Neural cell (in vitro differentiated cells): ENCODE results near the gene NSUN4. TPM values are rescaled to one million over a fixed set of nuclear protein-coding genes. Genes with fewer than 3 reads are reported as not detected.

Experiments
- H2AFZ ChIP-seq: fragments of 200-600, 300-800 bp; sonication (generic), shearing (Covaris generic); 2 replicates; pipeline ENCODE4 v1.6.0; 2014; ENCODE audit warnings: low read depth, mild to moderate bottlenecking, antibody characterized with exemption, low read length, moderate library complexity
- H3F3A ChIP-seq: fragments of 200-600 bp; shearing (Covaris generic); 2 replicates; pipeline ENCODE4 v1.6.1; 2016; ENCODE audit warnings: mild to moderate bottlenecking, moderate library complexity, mixed read lengths, antibody characterized with exemption, low read length; ENCODE audit not compliant: insufficient read depth, poor library complexity, severe bottlenecking
- H3K27ac ChIP-seq: fragments of 200-600, 300-800 bp; sonication (generic), shearing (Covaris generic); 2 replicates; pipeline ENCODE4 v1.5.1; 2014; ENCODE audit warnings: mild to moderate bottlenecking, low read length, moderate library complexity
- H3K27me3 ChIP-seq: fragments of 300-800, 200-600 bp; sonication (generic), shearing (Covaris generic); 2 replicates; pipeline ENCODE4 v1.6.0; 2014; ENCODE audit warnings: mild to moderate bottlenecking, low read depth, low read length, moderate library complexity; ENCODE audit not compliant: insufficient read depth
- H3K36me3 ChIP-seq: fragments of 300-800, 200-600 bp; sonication (generic), shearing (Covaris generic); 2 replicates; pipeline ENCODE4 v1.5.1; 2014; ENCODE audit warnings: mild to moderate bottlenecking, antibody characterized with exemption, low read length, moderate library complexity; ENCODE audit not compliant: insufficient read depth
- H3K4me2 ChIP-seq: fragments of 300-800, 200-600 bp; sonication (generic), shearing (Covaris generic); 2 replicates; pipeline ENCODE4 v1.6.0; 2014; ENCODE audit warnings: mild to moderate bottlenecking, low read length
- H3K4me3 ChIP-seq: fragments of 300-800, 200-600 bp; sonication (generic), shearing (Covaris generic); 2 replicates; pipeline ENCODE4 v1.5.1; 2014; ENCODE audit warnings: mild to moderate bottlenecking, low read length, moderate library complexity
- H3K79me2 ChIP-seq: fragments of 200-600 bp; shearing (Covaris generic); replicated peaks from 2 replicates; pipeline ENCODE4 v1.6.0; 2014; ENCODE audit warnings: mild to moderate bottlenecking, low read length, moderate library complexity; ENCODE audit not compliant: insufficient read depth
- H3K9ac ChIP-seq: fragments of 300-800, 200-600 bp; sonication (generic), shearing (Covaris generic); 2 replicates; pipeline ENCODE4 v1.6.1; 2016; ENCODE audit warnings: mild to moderate bottlenecking, low read length, mixed read lengths
- H3K9me2 ChIP-seq: fragments of 200-600 bp; shearing (Covaris generic); 2 replicates; pipeline ENCODE4 v1.6.1; 2016; ENCODE audit warnings: mild to moderate bottlenecking, low read length, mixed read lengths; ENCODE audit not compliant: insufficient read depth
- H3K9me3 ChIP-seq: fragments of 200-600, 300-800 bp; sonication (generic), shearing (Covaris generic); 2 replicates; pipeline ENCODE4 v1.6.1; 2016; ENCODE audit warnings: mild to moderate bottlenecking, mixed run types, low read length, moderate library complexity, mixed read lengths
- H4K20me1 ChIP-seq: fragments of 200-600 bp; shearing (Covaris generic); 2 replicates; pipeline ENCODE4 v1.6.1; 2016; ENCODE audit warnings: mild to moderate bottlenecking, mixed run types; ENCODE audit not compliant: insufficient read depth
- CTCF ChIP-seq: fragments of 450-650 bp; IDR thresholded peaks from 2 replicates; pipeline ENCODE4 v1.5.1; 2014; ENCODE audit warnings: antibody characterized with exemption, mild to moderate bottlenecking, moderate library complexity; ENCODE audit not compliant: poor library complexity, severe bottlenecking
- EP300 ChIP-seq: fragments of 450-650 bp; conservative IDR thresholded peaks from 2 replicates; pipeline ENCODE4 v1.6.1; 2014; ENCODE audit warnings: antibody characterized with exemption, mild to moderate bottlenecking, moderate library complexity; ENCODE audit not compliant: poor library complexity, severe bottlenecking
- EZH2 ChIP-seq: fragments of 200-600, 300-800 bp; shearing (Covaris generic), sonication (generic); IDR thresholded peaks from 2 replicates; pipeline ENCODE4 v1.6.1; 2014; ENCODE audit warnings: antibody characterized with exemption, low read length, borderline replicate concordance, mild to moderate bottlenecking; ENCODE audit not compliant: insufficient read depth, poor library complexity, severe bottlenecking
- MXI1 ChIP-seq: fragments of 450-650 bp; conservative IDR thresholded peaks from 2 replicates; pipeline ENCODE4 v1.6.1; 2014; ENCODE audit warnings: antibody characterized with exemption, mild to moderate bottlenecking; ENCODE audit not compliant: poor library complexity, severe bottlenecking
- POLR2AphosphoS5 ChIP-seq: IDR thresholded peaks from 2 replicates; pipeline ENCODE4 v1.6.1; 2012
- RAD21 ChIP-seq: fragments of 450-650 bp; conservative IDR thresholded peaks from 2 replicates; pipeline ENCODE4 v1.6.1; 2014; ENCODE audit warnings: antibody characterized with exemption, mild to moderate bottlenecking, moderate library complexity
- REST ChIP-seq: IDR thresholded peaks from 2 replicates; pipeline ENCODE4 v1.6.1; 2012; ENCODE audit warnings: borderline replicate concordance
- SMC3 ChIP-seq: fragments of 450-650 bp; conservative IDR thresholded peaks from 2 replicates; pipeline ENCODE4 v1.6.1; 2014; ENCODE audit warnings: antibody characterized with exemption, mild to moderate bottlenecking, moderate library complexity; ENCODE audit not compliant: poor library complexity
- TAF1 ChIP-seq: IDR thresholded peaks from 2 replicates; pipeline ENCODE4 v1.6.1; 2012; ENCODE audit warnings: low read depth
- polyA plus RNA-seq: library from polyadenylated mRNA; depleted of rRNA; stranded (reverse); fragments of >200 nt; gene quantifications from 2 replicates; pipeline ENCODE4 v1.2.3, GENCODE V29; 2014

The NSUN4 gene
- polyA plus RNA-seq, 1 donor from 2014 or later = 8.7 TPM

DNA sequence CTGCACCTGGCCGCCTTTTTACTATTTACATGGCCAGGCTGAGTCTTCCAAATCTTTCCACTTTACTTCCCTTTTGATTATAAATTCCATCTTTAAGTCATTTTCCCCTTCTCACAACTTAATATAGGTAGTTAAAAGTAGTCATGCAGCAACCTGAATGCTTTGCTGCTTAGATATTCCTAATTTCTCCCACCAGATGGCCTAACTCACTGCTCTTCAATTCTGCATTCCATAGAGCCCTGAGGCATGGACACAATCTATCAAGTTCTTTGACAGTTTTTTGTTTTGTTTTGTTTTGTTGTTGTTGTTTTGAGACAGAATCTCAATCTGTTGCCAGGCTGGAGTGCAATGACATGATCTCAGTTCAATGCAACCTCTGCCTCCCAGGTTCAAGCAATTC lies 31.8 kb downstream of the NSUN4 start:
- Histone ChIP-seq H2AFZ (no peak overlapping the region), H3K27ac (no peak overlapping the region), H3K4me3 (no peak overlapping the region), H3F3A (no peaks in the 10 kb centered on the region), H3K4me2 (no peak overlapping the region), H3K9me3 (no peaks in the 10 kb centered on the region), H3K36me3 (no peaks in the 10 kb centered on the region), H3K27me3 (no peaks in the 10 kb centered on the region), H3K79me2 (no peaks in the 10 kb centered on the region), H3K9ac (no peak overlapping the region), H4K20me1 (no peaks in the 10 kb centered on the region), H3K9me2 (no peaks in the 10 kb centered on the region)
- TF ChIP-seq TAF1 = no peak
- no peak for TF ChIP-seq CTCF

DNA sequence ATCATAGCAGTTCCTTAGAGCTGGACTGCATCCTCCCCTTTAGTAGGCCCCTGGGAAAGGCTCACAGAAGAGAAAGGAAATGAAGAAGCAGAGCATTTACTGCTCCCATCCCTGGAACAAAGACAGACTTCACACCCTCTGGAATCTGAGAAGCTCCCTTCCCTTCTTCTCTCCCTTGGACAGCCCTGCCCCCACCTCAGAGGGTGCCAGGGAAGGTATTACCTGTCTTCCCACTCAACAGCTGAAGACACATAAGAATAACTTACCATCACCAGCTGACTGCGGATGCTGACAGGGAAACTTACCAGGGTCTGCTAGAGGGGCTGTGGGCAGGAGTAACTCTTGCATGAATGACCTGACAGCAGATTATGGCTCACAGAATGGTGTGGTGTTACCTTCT lies 39.4 kb downstream of the NSUN4 start:
- H3K9ac ChIP-seq = no peak overlapping the region
- no peaks in the 10 kb centered on the region for H4K20me1 ChIP-seq
- no peak overlapping the region for H3K27ac ChIP-seq
- no peaks in the 10 kb centered on the region for H3K36me3 ChIP-seq
- H3K4me2 ChIP-seq = no peak overlapping the region
- no peaks in the 10 kb centered on the region for H3K9me3 ChIP-seq
- TF ChIP-seq REST (no peak), RAD21 (no peak), CTCF (no peak), EZH2 (no peak), EP300 (no peak), TAF1 (no peak), SMC3 (no peak), POLR2AphosphoS5 (no peak), MXI1 (no peak)
- H2AFZ ChIP-seq = no peak overlapping the region
- H3K9me2 ChIP-seq = no peaks in the 10 kb centered on the region
- H3K79me2 ChIP-seq = no peaks in the 10 kb centered on the region
- no peak overlapping the region for H3K4me3 ChIP-seq
- H3F3A ChIP-seq = no peaks in the 10 kb centered on the region
- H3K27me3 ChIP-seq = no peaks in the 10 kb centered on the region
